ENCODE results near the gene PHACTR1. TPM values are rescaled to one million over a fixed set of nuclear protein-coding genes. Genes with fewer than 3 reads are reported as not detected.

Gene PHACTR1
- total and polyA plus RNA-seq, 7 donors: 0.60 to 7.5 (median 3.7) TPM

- DNase-seq: no peak
- Histone ChIP-seq H3K36me3 (no peaks in the 10 kb centered on the region), H3K4me1 (peaks cover 0 to 9% (median 4%) of the 10 kb centered on the region in 4 donors), H3K4me3 (no peak overlapping the region), H3K27ac (no peak overlapping the region), H3K9me3 (no peaks in the 10 kb centered on the region), H3K27me3 (no peaks in the 10 kb centered on the region)
- 76 to 88% methylated on average over 4 of the region's 4 CpGs for WGBS, 2 donors
- intact Hi-C loops (cut with DNase I): no loop called here
- TF ChIP-seq CTCF (IDR thresholded peaks at IDR 0.05) (no peak), POLR2A (IDR thresholded peaks at IDR 0.05) (no peak), POLR2AphosphoS5 (IDR thresholded peaks at IDR 0.05) (no peak), EP300 (IDR thresholded peaks at IDR 0.05) (no peak)
These were observed 505.5 kb downstream of the PHACTR1 start for GRCh38 chr6:13222048-13222447.

- DNase-seq: no peak
- Histone ChIP-seq H3K4me1 (no peaks in the 10 kb centered on the region), H3K27ac (no peak overlapping the region), H3K36me3 (no peaks in the 10 kb centered on the region), H3K4me3 (no peak overlapping the region), H3K27me3 (no peaks in the 10 kb centered on the region), H3K9me3 (no peaks in the 10 kb centered on the region)
- 89 to 94% methylated on average over 2 of the region's 2 CpGs for WGBS, 2 donors
- TF ChIP-seq POLR2A (IDR thresholded peaks at IDR 0.05) (no peak), POLR2AphosphoS5 (IDR thresholded peaks at IDR 0.05) (no peak), CTCF (IDR thresholded peaks at IDR 0.05) (no peak), EP300 (IDR thresholded peaks at IDR 0.05) (no peak)
- intact Hi-C loops (cut with DNase I): no loop called here
These were observed 509.5 kb downstream of the PHACTR1 start for GRCh38 chr6:13226071-13226470.

GRCh38 chr6:13228264-13229204, 512.0 kb downstream of the PHACTR1 start:
- TF ChIP-seq CTCF (IDR thresholded peaks at IDR 0.05) (no peak), POLR2A (IDR thresholded peaks at IDR 0.05) (no peak), EP300 (IDR thresholded peaks at IDR 0.05) (no peak), POLR2AphosphoS5 (IDR thresholded peaks at IDR 0.05) (no peak)
- WGBS, 2 donors: 89 to 93% methylated on average over 9 of the region's 9 CpGs
- Histone ChIP-seq H3K27me3 (no peaks in the 10 kb centered on the region), H3K4me3 (no peak overlapping the region), H3K27ac (no peak overlapping the region), H3K36me3 (no peaks in the 10 kb centered on the region), H3K9me3 (no peaks in the 10 kb centered on the region), H3K4me1 (no peaks in the 10 kb centered on the region)
- intact Hi-C loops (cut with DNase I): no loop called here
- DNase-seq: no peak

- Histone ChIP-seq H3K36me3 (no peaks in the 10 kb centered on the region), H3K27ac (no peak overlapping the region), H3K9me3 (no peaks in the 10 kb centered on the region), H3K4me3 (no peak overlapping the region), H3K4me1 (no peaks in the 10 kb centered on the region), H3K27me3 (no peaks in the 10 kb centered on the region)
- TF ChIP-seq CTCF (IDR thresholded peaks at IDR 0.05) (no peak), POLR2AphosphoS5 (IDR thresholded peaks at IDR 0.05) (no peak), POLR2A (IDR thresholded peaks at IDR 0.05) (no peak), EP300 (IDR thresholded peaks at IDR 0.05) (no peak)
- intact Hi-C loops (cut with DNase I): no loop called here
- DNase-seq: no peak
- 54 to 59% methylated on average over 9 of the region's 9 CpGs for WGBS, 2 donors
These were observed 512.9 kb downstream of the PHACTR1 start for GRCh38 chr6:13229205-13230085.
